A673 (cell line): ENCODE data around the gene PRKD3. TPM values are rescaled to one million over a fixed set of nuclear protein-coding genes. Genes with fewer than 3 reads are reported as not detected.

Source experiments
- BruUV-seq: library from RNA; stranded (reverse); fragments of 400-500 nt; replicated peaks from 2 replicates; lab custom pipeline; 2021; lab: Mats Ljungman, UMichigan
- CTCF ChIA-PET: fragments of 300-600 bp; sonication (Branson Sonifier 250); formaldehyde crosslinking; loops from one replicate; lab custom pipeline; 2022; ENCODE audit warnings: antibody characterized with exemption; lab: Charles Lee
- POLR2A ChIA-PET: fragments of 300-600 bp; sonication (Branson Sonifier 250); formaldehyde crosslinking; loops from one replicate; lab custom pipeline; 2022; ENCODE audit warnings: antibody characterized with exemption; ENCODE audit not compliant: low non-redundant PET; lab: Charles Lee
- DNase-seq: peaks from one replicate; pipeline ENCODE4 v3.0.0-alpha.2; 2015; ENCODE audit warnings: low spot score
- H3K27ac ChIP-seq: fragments of 200-600 bp; sonication (generic); 2 replicates; pipeline ENCODE4 v1.5.1; 2016; ENCODE audit warnings: mixed run types, low read depth, mild to moderate bottlenecking, mixed read lengths, antibody characterized with exemption, low read length; ENCODE audit not compliant: poor library complexity, severe bottlenecking
- H3K27me3 ChIP-seq: fragments of 200-600 bp; sonication (generic); replicated peaks from 2 replicates; pipeline ENCODE4 v1.6.1; 2017; ENCODE audit warnings: mixed run types, low read depth, mild to moderate bottlenecking, mixed read lengths, antibody characterized with exemption, low read length; ENCODE audit not compliant: insufficient read depth, poor library complexity
- H3K36me3 ChIP-seq: fragments of 200-600 bp; sonication (generic); 2 replicates; pipeline ENCODE4 v1.6.1; 2016; ENCODE audit warnings: mixed run types, mild to moderate bottlenecking, mixed read lengths, antibody characterized with exemption, low read length; ENCODE audit not compliant: insufficient read depth, poor library complexity, severe bottlenecking
- H3K4me1 ChIP-seq: fragments of 200-600 bp; sonication (generic); 2 replicates; pipeline ENCODE4 v1.6.1; 2017; ENCODE audit warnings: mixed run types, mild to moderate bottlenecking, mixed read lengths, antibody characterized with exemption, low read length; ENCODE audit not compliant: insufficient read depth, poor library complexity, severe bottlenecking
- H3K4me3 ChIP-seq: fragments of 200-600 bp; sonication (generic); 2 replicates; pipeline ENCODE4 v1.5.1; 2016; ENCODE audit warnings: low read depth, mixed run types, mild to moderate bottlenecking, mixed read lengths, low read length; ENCODE audit not compliant: poor library complexity, severe bottlenecking
- H3K9me3 ChIP-seq: fragments of 200-600 bp; sonication (generic); 2 replicates; pipeline ENCODE4 v1.6.1; 2016; ENCODE audit warnings: mixed run types, low read depth, mild to moderate bottlenecking, mixed read lengths, antibody characterized with exemption, low read length; ENCODE audit not compliant: poor library complexity, severe bottlenecking
- EZH2 ChIP-seq: fragments of 200-600 bp; sonication (generic); IDR thresholded peaks from 2 replicates; pipeline ENCODE4 v1.6.1; 2017; ENCODE audit warnings: borderline replicate concordance, low read depth, mild to moderate bottlenecking, mixed read lengths, antibody characterized with exemption, low read length; ENCODE audit not compliant: poor library complexity, severe bottlenecking
- intact Hi-C: fragments of 100-400 bp; cut with micrococcal nuclease; formaldehyde crosslinking; loops from one replicate; pipeline ENCODE4 v1.10.0; 2022; ENCODE audit not compliant: unreplicated experiment
- total RNA-seq: library from RNA; stranded (reverse); gene quantifications from 2 replicates; pipeline ENCODE4 v1.2.3, GENCODE V29; 2021
- TF ChIP-seq, protein P1 (sequence below): fragments of 300-800, 200-600 bp; sonication (generic); conservative IDR thresholded peaks from 2 replicates; pipeline ENCODE4 v1.5.1; 2017; ENCODE audit warnings: low read depth, mild to moderate bottlenecking, antibody characterized with exemption, low read length, moderate library complexity, mixed read lengths

Gene PRKD3
- total RNA-seq, 1 experiment from 2014 or later, result 53.1 TPM

- Histone ChIP-seq H3K27me3 (peaks cover 3% of the 10 kb centered on the region), H3K27ac (no peak overlapping the region), H3K36me3 (no peaks in the 10 kb centered on the region), H3K4me1 (no peaks in the 10 kb centered on the region), H3K9me3 (no peaks in the 10 kb centered on the region), H3K4me3 (no peak overlapping the region)
- no TSS peak for BruUV-seq
- ChIA-PET POLR2A (no interaction called here), CTCF (no interaction called here)
- TF ChIP-seq EZH2, result no peak
- TF ChIP-seq, protein P1, sequence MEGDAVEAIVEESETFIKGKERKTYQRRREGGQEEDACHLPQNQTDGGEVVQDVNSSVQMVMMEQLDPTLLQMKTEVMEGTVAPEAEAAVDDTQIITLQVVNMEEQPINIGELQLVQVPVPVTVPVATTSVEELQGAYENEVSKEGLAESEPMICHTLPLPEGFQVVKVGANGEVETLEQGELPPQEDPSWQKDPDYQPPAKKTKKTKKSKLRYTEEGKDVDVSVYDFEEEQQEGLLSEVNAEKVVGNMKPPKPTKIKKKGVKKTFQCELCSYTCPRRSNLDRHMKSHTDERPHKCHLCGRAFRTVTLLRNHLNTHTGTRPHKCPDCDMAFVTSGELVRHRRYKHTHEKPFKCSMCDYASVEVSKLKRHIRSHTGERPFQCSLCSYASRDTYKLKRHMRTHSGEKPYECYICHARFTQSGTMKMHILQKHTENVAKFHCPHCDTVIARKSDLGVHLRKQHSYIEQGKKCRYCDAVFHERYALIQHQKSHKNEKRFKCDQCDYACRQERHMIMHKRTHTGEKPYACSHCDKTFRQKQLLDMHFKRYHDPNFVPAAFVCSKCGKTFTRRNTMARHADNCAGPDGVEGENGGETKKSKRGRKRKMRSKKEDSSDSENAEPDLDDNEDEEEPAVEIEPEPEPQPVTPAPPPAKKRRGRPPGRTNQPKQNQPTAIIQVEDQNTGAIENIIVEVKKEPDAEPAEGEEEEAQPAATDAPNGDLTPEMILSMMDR, result no peak
- DNase-seq, result no peak
- intact Hi-C loops, result no loop called here
Measured at GRCh38 chr2:37361216-37361815, 36.7 kb upstream of the PRKD3 start.

DNA sequence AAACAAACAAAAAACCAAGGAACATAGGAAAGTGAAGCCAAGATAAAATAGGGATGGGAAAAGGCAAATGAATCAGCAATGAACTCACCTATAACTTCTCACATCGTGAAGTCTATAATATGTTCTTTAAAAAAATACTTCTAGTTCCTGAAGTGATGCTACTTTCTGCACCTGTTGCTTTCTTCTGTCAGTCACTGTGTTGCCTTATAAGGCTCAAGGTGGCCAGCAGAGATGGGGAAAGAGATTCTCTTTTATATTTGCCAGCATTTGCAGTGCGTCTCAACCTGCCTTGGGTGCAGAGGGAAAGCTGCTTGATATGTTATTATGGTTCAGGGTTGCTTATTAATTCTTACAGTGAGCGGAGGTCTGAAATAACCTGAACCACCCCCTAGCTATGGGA, 33.8 kb upstream of the PRKD3 start:
- Histone ChIP-seq H3K27ac (no peak overlapping the region), H3K4me3 (no peak overlapping the region), H3K9me3 (no peaks in the 10 kb centered on the region), H3K27me3 (peaks cover 3% of the 10 kb centered on the region), H3K4me1 (no peaks in the 10 kb centered on the region), H3K36me3 (no peaks in the 10 kb centered on the region)
- TF ChIP-seq EZH2, result no peak
- TF ChIP-seq, protein P1, result no peak
- intact Hi-C loops, result no loop called here
- ChIA-PET POLR2A (no interaction called here), CTCF (no interaction called here)
- no TSS peak for BruUV-seq
- DNase-seq, result no peak

- CTCF ChIA-PET, result no interaction called here
- intact Hi-C loops, result no loop called here
- Histone ChIP-seq H3K9me3 (no peaks in the 10 kb centered on the region), H3K4me1 (no peaks in the 10 kb centered on the region), H3K27me3 (peaks cover 3% of the 10 kb centered on the region), H3K4me3 (no peak overlapping the region), H3K36me3 (no peaks in the 10 kb centered on the region), H3K27ac (no peak overlapping the region)
- DNase-seq, result no peak
- no peak for TF ChIP-seq EZH2
- TF ChIP-seq, protein P1, result no peak
- POLR2A ChIA-PET, result no interaction called here
- no TSS peak for BruUV-seq
Measured at GRCh38 chr2:37357530-37357929, 32.9 kb upstream of the PRKD3 start.
